SK-N-SH treated with all-trans-retinoic acid at 6 μM for 48 hours (cell line): Measurements from ENCODE around the gene KCNJ2.

Experiments
- BACH2 ChIP-seq: fragments of 250-450 bp; sonication (Bioruptor Pico); IDR thresholded peaks from 2 replicates; pipeline ENCODE4 v1.9.0; 2021; ENCODE audit warnings: mild to moderate bottlenecking, borderline replicate concordance
- GLIS3 ChIP-seq: fragments of 250-450 bp; sonication (Bioruptor Pico); IDR thresholded peaks from 2 replicates; pipeline ENCODE4 v1.5.0; 2020; ENCODE audit warnings: mild to moderate bottlenecking, moderate library complexity
- TCF4 ChIP-seq: fragments of 250-450 bp; sonication (Bioruptor Pico); IDR thresholded peaks from 2 replicates; pipeline ENCODE4 v1.8.0; 2021; ENCODE audit warnings: mild to moderate bottlenecking, moderate library complexity, borderline replicate concordance
- ZC3H10 ChIP-seq: fragments of 250-450 bp; sonication (Bioruptor Pico); IDR thresholded peaks from 2 replicates; pipeline ENCODE4 v1.5.1; 2021; ENCODE audit warnings: mild to moderate bottlenecking, moderate library complexity
- ZNF565 ChIP-seq: fragments of 450-650 bp; formaldehyde crosslinking; conservative IDR thresholded peaks from 2 replicates; pipeline ENCODE4 v1.5.0; 2020; ENCODE audit warnings: low read depth, mild to moderate bottlenecking, moderate library complexity
- ZNF70 ChIP-seq: fragments of 450-650 bp; formaldehyde crosslinking; IDR thresholded peaks from 2 replicates; pipeline ENCODE4 v1.5.0; 2020; ENCODE audit warnings: mild to moderate bottlenecking, moderate library complexity
- TF ChIP-seq, protein P1 (sequence below): fragments of 250-450 bp; sonication (Bioruptor Pico); IDR thresholded peaks from 2 replicates; pipeline ENCODE4 v1.8.0; 2020; ENCODE audit warnings: mild to moderate bottlenecking, moderate library complexity, borderline replicate concordance
- TF ChIP-seq, protein P2 (sequence below): fragments of 250-450 bp; sonication (Bioruptor Pico); IDR thresholded peaks from 2 replicates; pipeline ENCODE4 v1.5.0; 2020; ENCODE audit warnings: mild to moderate bottlenecking, moderate library complexity
- TF ChIP-seq, protein P3 (sequence below): fragments of 250-450 bp; sonication (Bioruptor Pico); IDR thresholded peaks from 2 replicates; pipeline ENCODE4 v1.5.1; 2021; ENCODE audit warnings: mild to moderate bottlenecking, moderate library complexity

DNA sequence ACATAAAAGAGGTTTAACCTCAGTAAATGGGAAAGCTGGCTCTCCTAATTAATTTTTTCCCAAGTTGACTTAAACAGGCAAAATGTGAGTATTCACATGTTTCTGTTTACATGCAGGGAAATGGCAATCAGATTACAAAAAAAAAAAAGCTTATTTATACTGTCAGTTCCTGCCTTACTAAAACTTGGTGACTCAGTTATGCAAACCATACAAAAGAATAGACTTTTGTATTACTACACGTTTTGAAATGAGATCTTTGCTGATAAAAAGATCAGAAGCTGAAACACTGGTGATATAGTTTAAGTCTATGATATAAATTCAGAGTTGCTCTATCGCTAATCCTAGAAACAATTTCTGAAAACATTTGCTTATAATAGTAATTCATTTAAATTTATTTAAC, 9.4 kb upstream of the KCNJ2 start:
- TF ChIP-seq, protein P1, sequence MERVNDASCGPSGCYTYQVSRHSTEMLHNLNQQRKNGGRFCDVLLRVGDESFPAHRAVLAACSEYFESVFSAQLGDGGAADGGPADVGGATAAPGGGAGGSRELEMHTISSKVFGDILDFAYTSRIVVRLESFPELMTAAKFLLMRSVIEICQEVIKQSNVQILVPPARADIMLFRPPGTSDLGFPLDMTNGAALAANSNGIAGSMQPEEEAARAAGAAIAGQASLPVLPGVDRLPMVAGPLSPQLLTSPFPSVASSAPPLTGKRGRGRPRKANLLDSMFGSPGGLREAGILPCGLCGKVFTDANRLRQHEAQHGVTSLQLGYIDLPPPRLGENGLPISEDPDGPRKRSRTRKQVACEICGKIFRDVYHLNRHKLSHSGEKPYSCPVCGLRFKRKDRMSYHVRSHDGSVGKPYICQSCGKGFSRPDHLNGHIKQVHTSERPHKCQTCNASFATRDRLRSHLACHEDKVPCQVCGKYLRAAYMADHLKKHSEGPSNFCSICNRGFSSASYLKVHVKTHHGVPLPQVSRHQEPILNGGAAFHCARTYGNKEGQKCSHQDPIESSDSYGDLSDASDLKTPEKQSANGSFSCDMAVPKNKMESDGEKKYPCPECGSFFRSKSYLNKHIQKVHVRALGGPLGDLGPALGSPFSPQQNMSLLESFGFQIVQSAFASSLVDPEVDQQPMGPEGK (CRISPR knock-in tag): no peak
- TF ChIP-seq ZNF70 (no peak), ZC3H10 (no peak), GLIS3 (CRISPR knock-in tag) (no peak), TCF4 (CRISPR knock-in tag) (no peak), BACH2 (no peak), ZNF565 (no peak)
- TF ChIP-seq, protein P2, sequence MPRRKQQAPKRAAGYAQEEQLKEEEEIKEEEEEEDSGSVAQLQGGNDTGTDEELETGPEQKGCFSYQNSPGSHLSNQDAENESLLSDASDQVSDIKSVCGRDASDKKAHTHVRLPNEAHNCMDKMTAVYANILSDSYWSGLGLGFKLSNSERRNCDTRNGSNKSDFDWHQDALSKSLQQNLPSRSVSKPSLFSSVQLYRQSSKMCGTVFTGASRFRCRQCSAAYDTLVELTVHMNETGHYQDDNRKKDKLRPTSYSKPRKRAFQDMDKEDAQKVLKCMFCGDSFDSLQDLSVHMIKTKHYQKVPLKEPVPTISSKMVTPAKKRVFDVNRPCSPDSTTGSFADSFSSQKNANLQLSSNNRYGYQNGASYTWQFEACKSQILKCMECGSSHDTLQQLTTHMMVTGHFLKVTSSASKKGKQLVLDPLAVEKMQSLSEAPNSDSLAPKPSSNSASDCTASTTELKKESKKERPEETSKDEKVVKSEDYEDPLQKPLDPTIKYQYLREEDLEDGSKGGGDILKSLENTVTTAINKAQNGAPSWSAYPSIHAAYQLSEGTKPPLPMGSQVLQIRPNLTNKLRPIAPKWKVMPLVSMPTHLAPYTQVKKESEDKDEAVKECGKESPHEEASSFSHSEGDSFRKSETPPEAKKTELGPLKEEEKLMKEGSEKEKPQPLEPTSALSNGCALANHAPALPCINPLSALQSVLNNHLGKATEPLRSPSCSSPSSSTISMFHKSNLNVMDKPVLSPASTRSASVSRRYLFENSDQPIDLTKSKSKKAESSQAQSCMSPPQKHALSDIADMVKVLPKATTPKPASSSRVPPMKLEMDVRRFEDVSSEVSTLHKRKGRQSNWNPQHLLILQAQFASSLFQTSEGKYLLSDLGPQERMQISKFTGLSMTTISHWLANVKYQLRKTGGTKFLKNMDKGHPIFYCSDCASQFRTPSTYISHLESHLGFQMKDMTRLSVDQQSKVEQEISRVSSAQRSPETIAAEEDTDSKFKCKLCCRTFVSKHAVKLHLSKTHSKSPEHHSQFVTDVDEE (CRISPR knock-in tag): no peak
- TF ChIP-seq, protein P3, sequence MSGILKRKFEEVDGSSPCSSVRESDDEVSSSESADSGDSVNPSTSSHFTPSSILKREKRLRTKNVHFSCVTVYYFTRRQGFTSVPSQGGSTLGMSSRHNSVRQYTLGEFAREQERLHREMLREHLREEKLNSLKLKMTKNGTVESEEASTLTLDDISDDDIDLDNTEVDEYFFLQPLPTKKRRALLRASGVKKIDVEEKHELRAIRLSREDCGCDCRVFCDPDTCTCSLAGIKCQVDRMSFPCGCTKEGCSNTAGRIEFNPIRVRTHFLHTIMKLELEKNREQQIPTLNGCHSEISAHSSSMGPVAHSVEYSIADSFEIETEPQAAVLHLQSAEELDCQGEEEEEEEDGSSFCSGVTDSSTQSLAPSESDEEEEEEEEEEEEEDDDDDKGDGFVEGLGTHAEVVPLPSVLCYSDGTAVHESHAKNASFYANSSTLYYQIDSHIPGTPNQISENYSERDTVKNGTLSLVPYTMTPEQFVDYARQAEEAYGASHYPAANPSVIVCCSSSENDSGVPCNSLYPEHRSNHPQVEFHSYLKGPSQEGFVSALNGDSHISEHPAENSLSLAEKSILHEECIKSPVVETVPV (CRISPR knock-in tag): no peak
